Right cardiac atrium (tissue), 5 donors: ENCODE results near the gene MFGE8. TPM values are rescaled to one million over a fixed set of nuclear protein-coding genes. Genes with fewer than 3 reads are reported as not detected.

Source experiments
- ATAC-seq, 2 donors: fragments of 200-7000 bp; cut with Tn5 transposase; one replicate each; pipeline versions ENCODE4 v1.8.0 to v1.9.1; 2020; ENCODE audit warnings: moderate library complexity in 2 of 2, mild to moderate bottlenecking in 1 of 2
- DNase-seq, 3 donors: peaks; one replicate each; pipeline ENCODE4 v3.0.0-alpha.2; 2020
- H3K27ac ChIP-seq: one replicate; pipeline ENCODE4 v1.5.1; 2013; ENCODE audit warnings: mild to moderate bottlenecking, low read length, control low read depth, moderate library complexity
- H3K27me3 ChIP-seq: one replicate; pipeline ENCODE4 v1.6.1; 2013; ENCODE audit not compliant: control insufficient read depth, insufficient read depth
- H3K4me1 ChIP-seq: one replicate; pipeline ENCODE4 v1.6.1; 2013; ENCODE audit warnings: low read length; ENCODE audit not compliant: control insufficient read depth, insufficient read depth
- H3K4me3 ChIP-seq: one replicate; pipeline ENCODE4 v1.5.1; 2013; ENCODE audit warnings: low read length, control low read depth
- H3K9me3 ChIP-seq: one replicate; pipeline ENCODE4 v1.6.1; 2013; ENCODE audit warnings: low read length; ENCODE audit not compliant: control insufficient read depth
- WGBS: extraction: QIAGEN DNeasy Blood & Tissue Kit; methylation state at CpG from one replicate; pipeline ENCODE4 v1.1.7; 2013; 5-methylcytosine and 5-hydroxymethylcytosine counted together
- intact Hi-C, 4 donors: fragments of 100-400 bp; cut with DNase I; formaldehyde crosslinking; loops; one replicate each; pipeline versions ENCODE4 v1.11.0 to v1.14.0; 2022 to 2023
- long read RNA-seq, 4 donors: library from polyadenylated mRNA; unstranded; transcript quantifications; one replicate each; pipeline ENCODE4 v2.0.0, GENCODE V29; 2020 to 2021
- polyA plus RNA-seq: library from polyadenylated mRNA; stranded (reverse); fragments of 200-250 nt; gene quantifications from one replicate; pipeline ENCODE4 v1.2.3, GENCODE V29; 2013
- total RNA-seq, 4 donors: library from RNA; stranded (reverse); fragmentation: NEBNext Ultra II Directional; extraction: Animal tissue kit (Norgen Biotek cat#: 25700); gene quantifications; one replicate each; pipeline ENCODE4 v1.2.1, GENCODE V29; 2021
- donor health status: healthy with polysubstance abuse.
- donor health status: DM: no; HTN: yes; CAD: no.
- donor health status: DM: no; HTN: no; CAD: no.
- donor health status: DM: no; HTN: yes; CAD: no; lungs with severe emphysema.
- donor health status: DM: yes; HTN: yes; CAD: no.

The MFGE8 gene, protein sequence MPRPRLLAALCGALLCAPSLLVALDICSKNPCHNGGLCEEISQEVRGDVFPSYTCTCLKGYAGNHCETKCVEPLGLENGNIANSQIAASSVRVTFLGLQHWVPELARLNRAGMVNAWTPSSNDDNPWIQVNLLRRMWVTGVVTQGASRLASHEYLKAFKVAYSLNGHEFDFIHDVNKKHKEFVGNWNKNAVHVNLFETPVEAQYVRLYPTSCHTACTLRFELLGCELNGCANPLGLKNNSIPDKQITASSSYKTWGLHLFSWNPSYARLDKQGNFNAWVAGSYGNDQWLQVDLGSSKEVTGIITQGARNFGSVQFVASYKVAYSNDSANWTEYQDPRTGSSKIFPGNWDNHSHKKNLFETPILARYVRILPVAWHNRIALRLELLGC
- 100 to 1,000 TPM; 200 to 347 (median 278) TPM for total RNA-seq
- 289 TPM for polyA plus RNA-seq
- long read RNA-seq, donor 1, transcript MFGE8-201 (8 exons, 1,937 nt), result major isoform, 52 of 84 reads
- long read RNA-seq, donor 1, partial matches to known transcripts, result 11 of 84 reads
- long read RNA-seq, donor 1, other reads (novel, unspliced or antisense), result 12 of 84 reads
- long read RNA-seq, donor 2, transcript MFGE8-201 (8 exons, 1,937 nt), result major isoform, 27 of 55 reads
- long read RNA-seq, donor 2, partial matches to known transcripts, result 2 of 55 reads
- long read RNA-seq, donor 2, other reads (novel, unspliced or antisense), result 23 of 55 reads
- long read RNA-seq, donor 3, transcript MFGE8-201 (8 exons, 1,937 nt), result major isoform, 78 of 140 reads
- long read RNA-seq, donor 3, partial matches to known transcripts, result 24 of 140 reads
- long read RNA-seq, donor 3, other reads (novel, unspliced or antisense), result 28 of 140 reads
- long read RNA-seq, donor 4, transcript MFGE8-201 (8 exons, 1,937 nt), result major isoform, 64 of 93 reads
- long read RNA-seq, donor 4, partial matches to known transcripts, result 4 of 93 reads
- long read RNA-seq, donor 4, other reads (novel, unspliced or antisense), result 22 of 93 reads

DNA sequence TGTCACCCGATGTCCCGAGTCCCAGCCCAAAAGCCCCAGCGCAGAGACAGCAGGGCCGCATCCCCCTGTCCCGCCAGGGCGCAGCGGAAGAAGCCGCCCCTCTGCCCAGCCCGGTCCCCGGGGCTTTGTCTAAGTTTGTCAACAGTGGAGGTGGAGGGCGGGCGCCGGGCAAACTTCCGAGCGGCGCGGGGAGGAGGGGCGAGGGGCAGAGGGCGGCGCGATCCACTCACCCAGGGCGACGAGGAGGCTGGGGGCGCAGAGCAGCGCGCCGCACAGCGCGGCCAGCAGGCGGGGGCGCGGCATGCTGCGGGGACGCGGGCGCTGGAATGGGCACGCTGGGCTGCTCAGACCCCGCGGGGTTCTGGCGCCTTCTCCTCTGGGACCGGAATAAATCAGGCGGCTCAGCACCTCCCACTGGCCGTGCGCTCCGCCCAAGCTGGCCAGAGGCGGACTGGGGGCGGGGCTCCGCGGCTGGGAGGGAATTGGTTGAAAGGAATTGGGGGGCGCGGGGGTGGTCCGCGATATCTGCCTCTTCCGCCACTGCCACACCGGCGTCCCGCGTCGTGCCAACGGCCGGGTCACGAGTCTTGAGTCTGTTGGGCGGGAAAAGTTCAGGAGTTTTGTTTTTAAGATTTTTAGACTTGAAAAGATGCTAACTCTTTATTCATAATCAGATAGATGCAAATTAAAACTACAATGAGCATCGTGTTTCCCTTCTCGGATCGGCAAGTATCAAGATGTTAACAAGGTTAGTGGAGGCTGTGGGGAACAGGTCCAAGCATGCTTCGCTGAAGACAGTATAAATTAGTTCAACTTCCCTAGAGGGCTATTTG, at the start of gene MFGE8:
Gene MFGE8, minus strand, starts transcription at position 363 of the 833 bp plus-strand sequence. Its CDS starts 60 bp downstream, at position 303.
- DNase-seq, result peak; percentile 84 to 93 (median 92)
- intact Hi-C loops, result loop anchor here in 1 of 4 donors (5.0 kb wide), 1 partner anchor 104 kb away; no protein-coding TSS in a partner anchor
- H3K27me3 ChIP-seq, result no peaks in the 10 kb centered on the region
- no peaks in the 10 kb centered on the region for H3K9me3 ChIP-seq
- peak within 1 kb of the TSS; percentile 39 for H3K27ac ChIP-seq
- H3K4me3 ChIP-seq, result peak within 1 kb of the TSS; percentile 52
- ATAC-seq, result peak; percentile 90
- WGBS, result under 1% methylated on average over 67 of the region's 67 CpGs
- H3K4me1 ChIP-seq, result peaks cover 13% of the 10 kb centered on the region

DNA sequence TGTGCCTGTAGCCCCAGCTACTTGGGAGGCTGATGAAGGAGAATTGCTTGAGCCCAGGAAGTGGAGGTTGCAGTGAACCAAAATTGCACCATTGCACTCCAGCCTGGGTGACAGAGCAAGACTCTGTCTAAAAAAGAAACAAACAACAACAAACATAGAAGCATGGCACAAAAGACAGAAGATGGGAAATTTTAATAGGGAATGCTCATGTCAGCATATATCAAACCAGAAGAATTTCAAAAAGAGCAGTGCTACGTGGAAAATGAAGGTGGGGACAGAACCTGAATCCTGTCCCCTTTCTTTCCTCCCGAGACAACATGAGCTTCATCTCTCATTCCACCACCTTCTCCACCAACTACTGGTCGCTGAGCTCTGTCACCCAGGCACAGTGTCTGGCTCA, 46.3 kb upstream of the MFGE8 start:
- H3K9me3 ChIP-seq, result no peaks in the 10 kb centered on the region
- H3K4me1 ChIP-seq, result no peaks in the 10 kb centered on the region
- no peak for DNase-seq
- no peak overlapping the region for H3K27ac ChIP-seq
- no peak for ATAC-seq
- intact Hi-C loops, result no loop called here
- H3K27me3 ChIP-seq, result no peaks in the 10 kb centered on the region
- 84% methylated on average over 3 of the region's 3 CpGs for WGBS
- H3K4me3 ChIP-seq, result no peak overlapping the region

DNA sequence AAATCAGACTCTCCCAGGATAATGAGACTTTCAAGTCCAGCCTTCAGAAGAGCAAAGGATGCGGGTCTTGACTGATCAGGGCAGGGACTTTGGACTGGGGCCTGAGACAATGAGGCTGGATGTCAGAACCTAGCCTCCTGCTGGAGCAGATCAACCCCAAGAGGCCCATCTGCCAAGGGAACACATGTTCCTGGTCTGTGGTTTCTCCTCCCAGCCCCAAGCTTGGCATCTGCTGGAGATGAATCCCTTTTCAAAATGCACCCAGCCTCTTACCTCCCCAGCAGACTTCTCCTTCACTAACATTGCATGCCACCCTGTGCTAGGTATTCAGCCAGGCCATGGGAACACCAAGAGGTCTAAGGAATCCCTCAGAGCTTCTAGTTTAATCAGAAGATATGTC, 43.7 kb upstream of the MFGE8 start:
- Histone ChIP-seq H3K4me1 (no peaks in the 10 kb centered on the region), H3K27me3 (no peaks in the 10 kb centered on the region), H3K4me3 (no peak overlapping the region), H3K27ac (no peak overlapping the region), H3K9me3 (no peaks in the 10 kb centered on the region)
- DNase-seq (no peak), ATAC-seq (no peak)
- 87% methylated on average over 1 of the region's 1 CpG for WGBS
- intact Hi-C loops, result no loop called here

DNA sequence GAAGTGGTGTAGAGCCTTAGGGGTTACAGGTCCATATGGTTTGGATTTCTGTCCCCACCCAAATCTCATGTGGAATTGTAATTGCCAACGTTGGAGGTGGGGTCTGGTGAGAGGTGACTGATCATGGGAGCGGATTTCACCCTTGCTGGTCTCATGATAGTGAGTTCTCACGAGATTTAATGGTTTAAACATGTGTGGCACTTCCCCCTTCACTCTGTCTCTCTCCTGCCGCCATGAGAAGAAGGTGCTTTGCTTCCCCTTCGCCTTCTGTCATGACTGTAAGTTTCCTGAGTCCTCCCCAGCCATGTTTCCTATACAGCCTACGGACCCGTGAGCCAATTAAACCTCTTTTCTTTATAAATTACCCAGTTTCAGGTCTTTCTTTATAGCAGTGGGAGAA, 43.1 kb upstream of the MFGE8 start:
- intact Hi-C loops, result no loop called here
- Histone ChIP-seq H3K27me3 (no peaks in the 10 kb centered on the region), H3K27ac (no peak overlapping the region), H3K4me1 (no peaks in the 10 kb centered on the region), H3K4me3 (no peak overlapping the region), H3K9me3 (no peaks in the 10 kb centered on the region)
- DNase-seq, result no peak
- ATAC-seq, result no peak
- 77% methylated on average over 7 of the region's 7 CpGs for WGBS

DNA sequence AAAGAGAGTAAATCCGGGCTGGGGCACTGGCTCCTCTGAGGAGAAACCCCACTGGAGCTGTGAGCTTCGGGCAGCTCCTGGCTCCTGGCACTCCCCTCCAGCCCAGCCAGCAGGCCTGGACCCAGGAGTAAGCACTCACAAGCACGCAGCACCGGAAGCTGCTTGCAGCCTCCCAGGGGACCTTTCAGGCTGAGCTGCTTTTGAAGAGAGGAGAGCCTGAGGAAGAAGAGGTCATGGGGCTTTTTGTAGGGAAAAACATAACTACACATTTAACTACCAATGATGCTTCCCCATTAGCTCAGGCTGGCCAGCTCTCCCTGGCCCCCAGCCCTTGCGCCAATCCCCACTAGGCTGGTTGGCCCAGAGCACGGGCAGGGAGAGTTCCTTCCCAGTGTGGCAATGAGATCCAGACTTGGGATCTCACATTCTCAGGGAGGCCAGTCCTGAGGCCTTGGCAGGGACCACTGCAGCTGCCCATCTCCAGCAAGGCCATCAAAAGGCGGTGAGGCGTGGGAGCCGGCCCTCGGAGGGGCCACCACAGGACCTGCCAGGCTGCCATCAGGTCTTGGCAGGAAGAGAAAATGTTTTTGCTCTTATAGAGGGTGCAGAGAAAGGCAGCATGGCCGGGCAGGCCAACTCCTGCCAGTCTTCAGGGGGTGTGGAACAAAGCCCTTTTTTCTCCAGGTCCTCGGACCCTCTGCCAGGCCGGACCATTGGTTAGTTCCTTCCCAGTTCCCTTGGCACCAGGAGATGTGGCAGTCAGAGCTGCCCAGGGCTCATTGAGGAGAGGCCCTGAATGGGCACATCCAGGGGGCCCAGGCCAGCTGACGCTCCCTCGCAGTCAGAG, 41.5 kb upstream of the MFGE8 start:
- 72% methylated on average over 15 of the region's 15 CpGs for WGBS
- intact Hi-C loops, result no loop called here
- Histone ChIP-seq H3K4me3 (no peak overlapping the region), H3K9me3 (no peaks in the 10 kb centered on the region), H3K27ac (no peak overlapping the region), H3K27me3 (no peaks in the 10 kb centered on the region), H3K4me1 (no peaks in the 10 kb centered on the region)
- ATAC-seq (peak; percentile 44 to 59), DNase-seq (peak; percentile 40 to 76 (median 70))

DNA sequence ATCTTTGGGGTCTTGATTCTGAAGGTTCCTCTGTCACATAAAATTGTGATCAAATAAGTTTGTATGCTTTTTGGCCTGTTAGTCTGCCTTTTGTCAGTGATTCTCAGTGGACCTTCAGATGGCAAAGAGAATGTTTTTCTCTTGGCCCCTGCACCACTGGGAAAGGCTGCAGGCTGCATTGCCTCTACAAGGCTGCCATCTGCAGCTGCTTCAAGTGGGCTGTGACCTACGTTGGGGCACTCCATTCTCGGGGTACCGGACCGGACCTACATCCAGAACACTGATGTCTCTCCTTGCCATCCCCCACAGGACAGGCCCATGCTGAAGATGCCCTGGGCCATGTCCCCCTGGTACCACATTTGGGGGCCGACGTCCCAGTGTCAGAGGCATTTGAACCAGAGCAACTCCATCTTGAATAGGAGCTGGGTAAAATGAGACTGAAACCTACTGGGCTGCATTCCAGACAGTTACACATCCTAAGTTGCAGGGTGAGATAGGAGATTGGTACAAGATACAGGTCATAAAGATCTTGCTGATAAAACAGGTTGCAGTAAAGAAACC, 37.5 kb upstream of the MFGE8 start:
- Histone ChIP-seq H3K4me3 (no peak overlapping the region), H3K27me3 (no peaks in the 10 kb centered on the region), H3K4me1 (no peaks in the 10 kb centered on the region), H3K27ac (no peak overlapping the region), H3K9me3 (no peaks in the 10 kb centered on the region)
- ATAC-seq, result no peak
- 92% methylated on average over 6 of the region's 6 CpGs for WGBS
- intact Hi-C loops, result no loop called here
- DNase-seq, result no peak

DNA sequence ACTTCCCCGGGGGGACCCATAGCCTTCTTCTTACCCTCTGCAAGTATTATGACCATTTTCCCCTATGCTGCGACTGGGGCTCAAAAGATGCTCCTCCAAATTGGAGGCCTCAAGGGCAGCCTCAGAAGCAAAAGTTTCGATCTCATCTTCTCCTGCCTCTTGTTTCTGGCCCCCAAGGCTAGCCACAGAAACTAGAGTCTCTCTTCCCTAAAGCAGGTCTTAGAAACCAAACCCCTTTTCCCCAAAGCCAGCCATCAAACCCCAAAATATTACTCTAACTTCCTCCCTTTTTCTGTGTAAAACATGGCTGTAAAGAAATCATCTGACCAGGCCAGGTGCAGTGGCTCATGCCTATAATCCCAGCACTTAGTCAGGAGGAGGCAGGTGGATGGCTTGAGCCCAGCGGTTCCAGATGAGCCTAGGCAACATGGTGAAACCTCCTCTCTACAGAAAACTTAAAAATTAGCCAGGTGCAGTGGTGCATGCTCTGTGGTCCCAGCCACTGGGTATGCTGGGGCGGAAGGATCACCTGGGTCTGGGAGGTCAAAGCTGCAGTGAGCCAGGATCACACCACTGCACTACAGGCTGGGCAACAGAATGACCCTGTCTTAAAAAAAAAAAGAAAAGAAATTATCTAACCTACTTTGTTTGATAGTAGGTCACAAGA, 36.7 kb upstream of the MFGE8 start:
- Histone ChIP-seq H3K4me3 (no peak overlapping the region), H3K4me1 (no peaks in the 10 kb centered on the region), H3K27me3 (no peaks in the 10 kb centered on the region), H3K27ac (no peak overlapping the region), H3K9me3 (no peaks in the 10 kb centered on the region)
- intact Hi-C loops, result no loop called here
- ATAC-seq (no peak), DNase-seq (no peak)
- 93% methylated on average over 5 of the region's 5 CpGs for WGBS

DNA sequence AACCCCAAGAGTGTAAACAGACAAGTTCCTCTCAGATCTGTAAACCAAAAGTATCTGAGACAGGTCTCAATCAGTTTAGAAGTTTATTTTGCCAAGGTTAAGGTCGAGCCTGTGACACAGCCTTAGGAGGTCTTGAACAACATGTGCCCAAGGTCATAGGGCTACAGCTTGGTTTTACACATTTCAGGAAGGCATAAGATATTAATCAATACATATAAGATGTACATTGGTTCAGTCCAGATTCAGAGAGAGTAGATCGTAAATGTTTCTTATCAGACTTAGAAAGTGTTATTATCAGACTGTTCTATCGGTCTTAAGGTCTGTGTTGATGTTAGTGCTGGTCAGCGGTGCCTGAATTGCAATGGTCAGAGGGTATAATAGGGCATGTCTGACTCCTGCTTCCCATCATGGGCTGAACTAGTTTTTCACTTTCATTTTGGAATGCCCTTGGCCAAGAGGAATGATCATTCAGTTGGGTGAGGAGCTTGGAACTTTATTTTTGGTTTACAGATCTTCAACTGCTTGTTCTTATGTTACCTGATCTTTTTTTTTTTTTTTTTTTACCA, 27.0 kb upstream of the MFGE8 start:
- intact Hi-C loops, result no loop called here
- ATAC-seq (no peak), DNase-seq (no peak)
- no peak overlapping the region for H3K4me3 ChIP-seq
- no peaks in the 10 kb centered on the region for H3K27me3 ChIP-seq
- WGBS, result 81% methylated on average over 4 of the region's 4 CpGs
- H3K4me1 ChIP-seq, result no peaks in the 10 kb centered on the region
- H3K9me3 ChIP-seq, result no peaks in the 10 kb centered on the region
- H3K27ac ChIP-seq, result no peak overlapping the region

DNA sequence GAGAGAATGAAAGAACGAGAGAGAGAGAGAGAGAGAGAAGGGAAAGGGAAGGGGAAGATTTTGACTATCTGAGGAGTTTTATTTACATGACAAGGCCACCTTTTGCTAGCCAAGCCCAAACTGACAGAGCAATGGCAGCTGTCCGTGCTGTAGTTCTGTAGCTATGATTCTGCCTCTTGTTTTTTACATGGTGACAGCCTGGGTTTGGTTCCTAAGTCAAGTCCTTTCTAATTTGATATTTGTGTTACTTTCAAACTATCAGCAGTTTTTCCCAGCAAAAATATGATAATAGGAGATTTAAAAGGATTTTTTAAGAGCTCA, 26.3 kb upstream of the MFGE8 start:
- Histone ChIP-seq H3K27me3 (no peaks in the 10 kb centered on the region), H3K4me1 (no peaks in the 10 kb centered on the region), H3K4me3 (no peak overlapping the region), H3K27ac (no peak overlapping the region), H3K9me3 (no peaks in the 10 kb centered on the region)
- DNase-seq (no peak), ATAC-seq (no peak)
- intact Hi-C loops, result no loop called here
- WGBS, result 74% methylated on average over 2 of the region's 2 CpGs
